Large intestine (tissue), 3 donors: ENCODE data around the gene SLC38A10. TPM values are rescaled to one million over a fixed set of nuclear protein-coding genes. Genes with fewer than 3 reads are reported as not detected.

ENCODE experiments used
- DNase-seq, 2 donors: peaks; one replicate each; pipeline versions ENCODE4 v3.0.0 to v3.0.0-alpha.2; 2013
- H3K27ac ChIP-seq: one replicate; pipeline ENCODE4 v1.5.1; 2013; ENCODE audit warnings: low read length
- H3K27me3 ChIP-seq: 2 replicates; pipeline ENCODE4 v1.6.1; 2013; ENCODE audit warnings: low read length; ENCODE audit not compliant: control insufficient read depth, insufficient read depth
- H3K36me3 ChIP-seq: 2 replicates; pipeline ENCODE4 v1.6.1; 2013; ENCODE audit warnings: low read length; ENCODE audit not compliant: control insufficient read depth, insufficient read depth
- H3K4me1 ChIP-seq: one replicate; pipeline ENCODE4 v1.6.1; 2013; ENCODE audit warnings: low read length; ENCODE audit not compliant: control insufficient read depth, insufficient read depth
- H3K4me3 ChIP-seq: one replicate; pipeline ENCODE4 v1.5.1; 2013; ENCODE audit warnings: low read length
- H3K9me3 ChIP-seq: one replicate; pipeline ENCODE4 v1.6.1; 2013; ENCODE audit warnings: mild to moderate bottlenecking, low read depth, low read length, moderate library complexity; ENCODE audit not compliant: control insufficient read depth
- WGBS: methylation state at CpG from one replicate; pipeline ENCODE4 v1.1.5; 2013; ENCODE audit warnings: low lambda C conversion rate; ENCODE audit not compliant: insufficient coverage; 5-methylcytosine and 5-hydroxymethylcytosine counted together
- polyA plus RNA-seq: library from polyadenylated mRNA; unstranded; fragments of 120-200 nt; gene quantifications from one replicate; pipeline ENCODE4 v1.2.1, GENCODE V29; 2013

Gene SLC38A10
- polyA plus RNA-seq, 1 donor: 86.5 TPM

DNA sequence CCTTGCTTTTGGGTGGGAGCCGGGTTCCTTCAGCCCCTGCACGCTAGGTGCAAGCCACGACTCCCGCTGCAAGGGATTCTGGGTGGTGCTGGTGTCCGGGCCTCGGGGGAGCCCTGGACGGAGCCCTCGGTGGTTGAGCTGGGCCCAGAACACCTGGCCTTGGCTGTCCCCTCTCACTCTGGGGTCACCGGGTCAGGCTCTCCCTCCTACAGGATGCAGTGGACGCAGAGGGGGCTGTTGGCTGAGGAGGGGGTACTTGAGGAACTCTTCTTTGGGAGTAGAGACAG lies 27.9 kb upstream of the SLC38A10 start:
- peaks cover 8% of the 10 kb centered on the region for H3K9me3 ChIP-seq
- H3K4me3 ChIP-seq: no peak overlapping the region
- WGBS: no CpG with 5 or more reads among the region's 10 CpGs
- no peaks in the 10 kb centered on the region for H3K27me3 ChIP-seq
- peaks cover 20% of the 10 kb centered on the region for H3K4me1 ChIP-seq
- H3K36me3 ChIP-seq: no peaks in the 10 kb centered on the region
- no peak for DNase-seq
- H3K27ac ChIP-seq: no peak overlapping the region

GRCh38 chr17:81322271-81323082 lies 27.4 kb upstream of the SLC38A10 start:
- no CpG with 5 or more reads among the region's 34 CpGs for WGBS
- Histone ChIP-seq H3K36me3 (no peaks in the 10 kb centered on the region), H3K4me1 (peaks cover 19% of the 10 kb centered on the region), H3K27me3 (no peaks in the 10 kb centered on the region), H3K27ac (no peak overlapping the region), H3K4me3 (no peak overlapping the region), H3K9me3 (peaks cover 10% of the 10 kb centered on the region)
- no peak for DNase-seq

DNA sequence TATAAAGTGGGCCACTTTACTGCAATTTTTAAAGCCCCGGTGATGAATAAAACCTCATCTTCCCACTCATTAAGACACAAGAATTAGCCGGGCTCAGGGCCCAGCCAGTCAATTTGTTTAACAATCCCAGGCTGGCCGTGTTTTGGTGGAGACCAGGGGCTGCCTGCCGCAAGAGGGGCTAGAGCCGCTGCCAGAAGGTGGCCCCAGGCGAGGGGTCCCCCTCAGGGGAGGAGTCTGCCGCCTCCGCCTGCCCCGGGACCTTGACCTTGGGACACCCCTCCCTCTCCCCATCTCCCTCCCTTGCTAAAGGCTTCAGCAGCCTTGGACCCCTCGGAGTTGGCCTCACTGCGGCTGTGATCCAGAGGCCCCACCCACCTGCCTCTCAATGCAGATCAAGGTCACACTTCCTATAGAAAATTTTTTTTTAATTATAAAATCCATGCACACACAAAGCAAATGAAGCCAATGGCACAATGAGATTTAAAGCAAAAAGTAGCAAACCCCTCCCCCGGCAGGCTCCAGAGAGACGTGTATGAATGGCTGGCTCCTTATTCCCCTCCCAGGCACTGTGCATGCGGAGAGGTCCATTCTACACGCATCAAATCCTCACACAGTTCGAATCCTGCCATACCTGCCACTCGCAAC lies 23.0 kb upstream of the SLC38A10 start:
- WGBS: 17% methylated on average over 1 of the region's 17 CpGs
- H3K9me3 ChIP-seq: peaks cover 16% of the 10 kb centered on the region
- H3K27me3 ChIP-seq: no peaks in the 10 kb centered on the region
- H3K36me3 ChIP-seq: no peaks in the 10 kb centered on the region
- peaks cover 17% of the 10 kb centered on the region for H3K4me1 ChIP-seq
- no peak overlapping the region for H3K4me3 ChIP-seq
- H3K27ac ChIP-seq: no peak overlapping the region
- no peak for DNase-seq

DNA sequence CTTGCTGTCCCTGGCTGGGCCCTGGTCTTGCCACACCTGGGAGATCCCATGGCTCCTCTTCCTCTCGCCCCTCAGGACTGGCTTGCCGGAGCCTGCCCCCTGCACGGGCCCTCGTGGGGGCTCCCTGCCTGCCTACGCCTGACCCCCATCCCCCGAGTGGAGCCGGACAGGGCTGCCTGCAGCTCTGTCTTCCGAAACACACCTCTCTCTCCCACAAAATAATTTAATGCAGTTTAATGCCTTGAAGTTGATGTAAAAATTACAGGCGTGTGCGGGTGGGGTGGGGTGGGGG lies 22.4 kb upstream of the SLC38A10 start:
- no peak overlapping the region for H3K27ac ChIP-seq
- no peak overlapping the region for H3K4me3 ChIP-seq
- no peaks in the 10 kb centered on the region for H3K36me3 ChIP-seq
- H3K9me3 ChIP-seq: peaks cover 14% of the 10 kb centered on the region
- H3K4me1 ChIP-seq: peaks cover 15% of the 10 kb centered on the region
- no CpG with 5 or more reads among the region's 10 CpGs for WGBS
- no peak for DNase-seq
- no peaks in the 10 kb centered on the region for H3K27me3 ChIP-seq

- Histone ChIP-seq H3K4me1 (peaks cover 20% of the 10 kb centered on the region), H3K27me3 (no peaks in the 10 kb centered on the region), H3K9me3 (peaks cover 14% of the 10 kb centered on the region), H3K27ac (no peak overlapping the region), H3K4me3 (no peak overlapping the region), H3K36me3 (no peaks in the 10 kb centered on the region)
- no peak for DNase-seq
- no CpG with 5 or more reads among the region's 20 CpGs for WGBS
Measured at GRCh38 chr17:81315885-81316391, 20.8 kb upstream of the SLC38A10 start.

DNA sequence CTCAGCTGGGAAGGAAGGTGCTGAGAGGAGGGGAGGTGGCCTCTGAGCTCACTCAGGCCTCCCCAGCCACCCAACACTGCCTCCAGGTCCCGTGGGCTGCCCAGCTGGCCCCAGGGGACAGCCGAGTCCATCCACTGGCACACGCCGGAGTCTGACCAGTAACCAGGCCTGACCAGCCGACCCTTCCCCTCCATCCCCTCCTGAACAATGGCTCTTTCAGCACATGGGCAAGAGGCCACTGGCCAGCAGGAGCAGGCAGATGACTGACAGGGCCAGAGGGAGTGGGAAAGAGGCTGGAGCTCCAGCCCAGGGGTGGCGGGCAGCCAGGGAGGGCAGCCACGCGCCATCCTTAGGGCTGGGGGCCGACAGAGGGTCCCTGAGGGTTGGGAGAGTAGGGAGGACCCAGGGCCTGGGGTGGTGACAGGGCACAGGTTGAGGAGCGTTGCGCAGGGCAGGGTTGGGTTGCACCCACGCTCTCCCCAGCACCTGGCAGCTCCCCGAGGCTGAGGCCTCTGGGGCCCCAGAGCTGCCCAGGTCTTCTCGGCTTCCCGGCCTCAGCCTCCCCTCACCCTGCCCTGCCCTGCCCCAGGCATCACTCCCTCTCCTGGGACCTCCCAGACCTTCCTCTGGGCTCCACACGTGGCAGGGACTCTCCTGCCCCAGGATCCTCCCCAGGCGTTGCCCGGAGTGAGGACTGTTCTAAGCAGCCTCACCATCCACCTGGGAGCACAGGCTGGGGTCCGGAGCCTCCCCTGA lies 20.2 kb upstream of the SLC38A10 start:
- Histone ChIP-seq H3K27ac (no peak overlapping the region), H3K9me3 (peaks cover 14% of the 10 kb centered on the region), H3K36me3 (no peaks in the 10 kb centered on the region), H3K4me3 (no peak overlapping the region), H3K27me3 (no peaks in the 10 kb centered on the region), H3K4me1 (peaks cover 26% of the 10 kb centered on the region)
- no CpG with 5 or more reads among the region's 19 CpGs for WGBS
- DNase-seq: no peak

- Histone ChIP-seq H3K4me3 (no peak overlapping the region), H3K36me3 (no peaks in the 10 kb centered on the region), H3K4me1 (peaks cover 34% of the 10 kb centered on the region), H3K9me3 (peaks cover 14% of the 10 kb centered on the region), H3K27ac (no peak overlapping the region), H3K27me3 (no peaks in the 10 kb centered on the region)
- WGBS: no CpG with 5 or more reads among the region's 21 CpGs
- DNase-seq: no peak
Measured at GRCh38 chr17:81314398-81315081, 19.4 kb upstream of the SLC38A10 start.

- H3K4me1 ChIP-seq: peaks cover 39% of the 10 kb centered on the region
- no peaks in the 10 kb centered on the region for H3K36me3 ChIP-seq
- no CpG with 5 or more reads among the region's 17 CpGs for WGBS
- DNase-seq: no peak
- H3K4me3 ChIP-seq: no peak overlapping the region
- no peaks in the 10 kb centered on the region for H3K27me3 ChIP-seq
- peaks cover 14% of the 10 kb centered on the region for H3K9me3 ChIP-seq
- no peak overlapping the region for H3K27ac ChIP-seq
Measured at GRCh38 chr17:81313776-81314397, 18.8 kb upstream of the SLC38A10 start.

DNA sequence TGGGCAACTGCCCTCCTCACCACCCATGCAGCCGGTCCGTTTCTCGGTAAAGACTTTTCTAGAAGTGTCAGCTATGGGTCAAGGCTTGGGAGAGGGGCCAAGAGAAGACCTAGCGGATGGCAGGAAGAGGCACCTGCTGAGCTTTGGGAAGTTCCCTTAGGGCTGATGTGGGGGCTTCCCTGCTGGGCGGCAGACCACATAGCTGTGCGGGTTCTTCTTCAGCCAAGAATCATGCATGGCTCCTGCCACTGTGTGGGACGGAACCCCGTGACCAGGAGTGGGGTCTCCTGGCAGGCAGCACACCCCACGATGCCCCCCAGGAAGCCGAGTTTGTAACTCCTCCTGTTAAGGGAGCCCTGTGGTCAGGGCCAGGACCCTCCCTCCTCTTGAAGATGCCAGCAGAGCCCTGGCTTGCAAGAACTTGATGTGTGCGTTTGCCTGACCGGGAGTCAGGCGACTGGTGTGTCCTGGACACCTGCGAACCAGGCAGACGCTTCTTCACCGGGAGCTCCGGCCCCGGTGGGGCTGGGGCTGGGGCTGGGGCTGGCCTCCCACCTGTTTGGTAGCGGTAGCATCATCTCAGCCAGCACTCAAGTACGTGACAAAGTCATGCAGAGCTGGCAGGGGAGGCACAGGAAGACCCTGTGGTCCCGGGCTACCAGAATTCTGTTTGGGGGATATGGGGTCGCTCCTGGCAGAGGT lies 17.7 kb upstream of the SLC38A10 start:
- Histone ChIP-seq H3K4me1 (peaks cover 38% of the 10 kb centered on the region), H3K27me3 (no peaks in the 10 kb centered on the region), H3K9me3 (peaks cover 15% of the 10 kb centered on the region), H3K27ac (no peak overlapping the region), H3K4me3 (no peak overlapping the region), H3K36me3 (no peaks in the 10 kb centered on the region)
- no CpG with 5 or more reads among the region's 22 CpGs for WGBS
- no peak for DNase-seq
